Neural cell (in vitro differentiated cells): ENCODE measurements around the gene RNGTT. TPM values are rescaled to one million over a fixed set of nuclear protein-coding genes. Genes with fewer than 3 reads are reported as not detected.
"Not testable (repeated sequence)": the region's sequence is repeated elsewhere in the genome, so short reads cannot be mapped to it uniquely, and the experiment has no call there.

Experiments
- H2AFZ ChIP-seq: fragments of 200-600, 300-800 bp; sonication (generic), shearing (Covaris generic); 2 replicates; pipeline ENCODE4 v1.6.0; 2014; ENCODE audit warnings: low read depth, mild to moderate bottlenecking, antibody characterized with exemption, low read length, moderate library complexity
- H3F3A ChIP-seq: fragments of 200-600 bp; shearing (Covaris generic); 2 replicates; pipeline ENCODE4 v1.6.1; 2016; ENCODE audit warnings: mild to moderate bottlenecking, moderate library complexity, mixed read lengths, antibody characterized with exemption, low read length; ENCODE audit not compliant: insufficient read depth, poor library complexity, severe bottlenecking
- H3K27ac ChIP-seq: fragments of 200-600, 300-800 bp; sonication (generic), shearing (Covaris generic); 2 replicates; pipeline ENCODE4 v1.5.1; 2014; ENCODE audit warnings: mild to moderate bottlenecking, low read length, moderate library complexity
- H3K27me3 ChIP-seq: fragments of 300-800, 200-600 bp; sonication (generic), shearing (Covaris generic); 2 replicates; pipeline ENCODE4 v1.6.0; 2014; ENCODE audit warnings: mild to moderate bottlenecking, low read depth, low read length, moderate library complexity; ENCODE audit not compliant: insufficient read depth
- H3K36me3 ChIP-seq: fragments of 300-800, 200-600 bp; sonication (generic), shearing (Covaris generic); 2 replicates; pipeline ENCODE4 v1.5.1; 2014; ENCODE audit warnings: mild to moderate bottlenecking, antibody characterized with exemption, low read length, moderate library complexity; ENCODE audit not compliant: insufficient read depth
- H3K4me2 ChIP-seq: fragments of 300-800, 200-600 bp; sonication (generic), shearing (Covaris generic); 2 replicates; pipeline ENCODE4 v1.6.0; 2014; ENCODE audit warnings: mild to moderate bottlenecking, low read length
- H3K4me3 ChIP-seq: fragments of 300-800, 200-600 bp; sonication (generic), shearing (Covaris generic); 2 replicates; pipeline ENCODE4 v1.5.1; 2014; ENCODE audit warnings: mild to moderate bottlenecking, low read length, moderate library complexity
- H3K79me2 ChIP-seq: fragments of 200-600 bp; shearing (Covaris generic); replicated peaks from 2 replicates; pipeline ENCODE4 v1.6.0; 2014; ENCODE audit warnings: mild to moderate bottlenecking, low read length, moderate library complexity; ENCODE audit not compliant: insufficient read depth
- H3K9ac ChIP-seq: fragments of 300-800, 200-600 bp; sonication (generic), shearing (Covaris generic); 2 replicates; pipeline ENCODE4 v1.6.1; 2016; ENCODE audit warnings: mild to moderate bottlenecking, low read length, mixed read lengths
- H3K9me2 ChIP-seq: fragments of 200-600 bp; shearing (Covaris generic); 2 replicates; pipeline ENCODE4 v1.6.1; 2016; ENCODE audit warnings: mild to moderate bottlenecking, low read length, mixed read lengths; ENCODE audit not compliant: insufficient read depth
- H3K9me3 ChIP-seq: fragments of 200-600, 300-800 bp; sonication (generic), shearing (Covaris generic); 2 replicates; pipeline ENCODE4 v1.6.1; 2016; ENCODE audit warnings: mild to moderate bottlenecking, mixed run types, low read length, moderate library complexity, mixed read lengths
- H4K20me1 ChIP-seq: fragments of 200-600 bp; shearing (Covaris generic); 2 replicates; pipeline ENCODE4 v1.6.1; 2016; ENCODE audit warnings: mild to moderate bottlenecking, mixed run types; ENCODE audit not compliant: insufficient read depth
- EP300 ChIP-seq: fragments of 450-650 bp; conservative IDR thresholded peaks from 2 replicates; pipeline ENCODE4 v1.6.1; 2014; ENCODE audit warnings: antibody characterized with exemption, mild to moderate bottlenecking, moderate library complexity; ENCODE audit not compliant: poor library complexity, severe bottlenecking
- EZH2 ChIP-seq: fragments of 200-600, 300-800 bp; shearing (Covaris generic), sonication (generic); IDR thresholded peaks from 2 replicates; pipeline ENCODE4 v1.6.1; 2014; ENCODE audit warnings: antibody characterized with exemption, low read length, borderline replicate concordance, mild to moderate bottlenecking; ENCODE audit not compliant: insufficient read depth, poor library complexity, severe bottlenecking
- POLR2AphosphoS5 ChIP-seq: IDR thresholded peaks from 2 replicates; pipeline ENCODE4 v1.6.1; 2012
- SMC3 ChIP-seq: fragments of 450-650 bp; conservative IDR thresholded peaks from 2 replicates; pipeline ENCODE4 v1.6.1; 2014; ENCODE audit warnings: antibody characterized with exemption, mild to moderate bottlenecking, moderate library complexity; ENCODE audit not compliant: poor library complexity
- TAF1 ChIP-seq: IDR thresholded peaks from 2 replicates; pipeline ENCODE4 v1.6.1; 2012; ENCODE audit warnings: low read depth
- polyA plus RNA-seq: library from polyadenylated mRNA; depleted of rRNA; stranded (reverse); fragments of >200 nt; gene quantifications from 2 replicates; pipeline ENCODE4 v1.2.3, GENCODE V29; 2014
- TF ChIP-seq, protein P1 (sequence below): fragments of 450-650 bp; IDR thresholded peaks from 2 replicates; pipeline ENCODE4 v1.5.1; 2014; ENCODE audit warnings: antibody characterized with exemption, mild to moderate bottlenecking, moderate library complexity; ENCODE audit not compliant: poor library complexity, severe bottlenecking
- TF ChIP-seq, protein P2 (sequence below): IDR thresholded peaks from 2 replicates; pipeline ENCODE4 v1.6.1; 2012; ENCODE audit warnings: borderline replicate concordance

Gene RNGTT
- polyA plus RNA-seq, 1 donor from 2014 or later: 28.3 TPM

DNA sequence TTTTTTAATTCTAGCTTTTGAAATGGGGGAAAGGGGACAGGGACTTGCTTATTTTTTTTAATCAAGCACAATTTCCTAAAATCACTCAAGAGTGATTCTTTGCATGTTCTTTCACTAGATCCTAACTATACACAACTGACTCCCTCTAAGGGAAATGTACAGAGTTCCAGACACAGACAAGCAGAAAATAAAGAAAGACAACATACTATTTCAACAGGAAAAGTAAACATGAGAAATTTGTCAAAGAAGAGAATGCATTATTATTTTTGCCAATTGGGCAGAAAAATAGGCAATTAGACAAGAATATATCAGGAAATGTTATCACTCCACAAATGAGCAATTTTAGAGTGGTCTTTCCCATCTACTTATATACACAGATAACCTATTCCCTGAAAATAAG is 128.2 kb downstream of the RNGTT start:
- H3K9me2 ChIP-seq: no peaks in the 10 kb centered on the region
- H3K9ac ChIP-seq: no peak overlapping the region
- H3F3A ChIP-seq: no peaks in the 10 kb centered on the region
- no peak for TF ChIP-seq SMC3
- TF ChIP-seq TAF1: no peak
- TF ChIP-seq, protein P1, sequence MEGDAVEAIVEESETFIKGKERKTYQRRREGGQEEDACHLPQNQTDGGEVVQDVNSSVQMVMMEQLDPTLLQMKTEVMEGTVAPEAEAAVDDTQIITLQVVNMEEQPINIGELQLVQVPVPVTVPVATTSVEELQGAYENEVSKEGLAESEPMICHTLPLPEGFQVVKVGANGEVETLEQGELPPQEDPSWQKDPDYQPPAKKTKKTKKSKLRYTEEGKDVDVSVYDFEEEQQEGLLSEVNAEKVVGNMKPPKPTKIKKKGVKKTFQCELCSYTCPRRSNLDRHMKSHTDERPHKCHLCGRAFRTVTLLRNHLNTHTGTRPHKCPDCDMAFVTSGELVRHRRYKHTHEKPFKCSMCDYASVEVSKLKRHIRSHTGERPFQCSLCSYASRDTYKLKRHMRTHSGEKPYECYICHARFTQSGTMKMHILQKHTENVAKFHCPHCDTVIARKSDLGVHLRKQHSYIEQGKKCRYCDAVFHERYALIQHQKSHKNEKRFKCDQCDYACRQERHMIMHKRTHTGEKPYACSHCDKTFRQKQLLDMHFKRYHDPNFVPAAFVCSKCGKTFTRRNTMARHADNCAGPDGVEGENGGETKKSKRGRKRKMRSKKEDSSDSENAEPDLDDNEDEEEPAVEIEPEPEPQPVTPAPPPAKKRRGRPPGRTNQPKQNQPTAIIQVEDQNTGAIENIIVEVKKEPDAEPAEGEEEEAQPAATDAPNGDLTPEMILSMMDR: no peak
- TF ChIP-seq, protein P2, sequence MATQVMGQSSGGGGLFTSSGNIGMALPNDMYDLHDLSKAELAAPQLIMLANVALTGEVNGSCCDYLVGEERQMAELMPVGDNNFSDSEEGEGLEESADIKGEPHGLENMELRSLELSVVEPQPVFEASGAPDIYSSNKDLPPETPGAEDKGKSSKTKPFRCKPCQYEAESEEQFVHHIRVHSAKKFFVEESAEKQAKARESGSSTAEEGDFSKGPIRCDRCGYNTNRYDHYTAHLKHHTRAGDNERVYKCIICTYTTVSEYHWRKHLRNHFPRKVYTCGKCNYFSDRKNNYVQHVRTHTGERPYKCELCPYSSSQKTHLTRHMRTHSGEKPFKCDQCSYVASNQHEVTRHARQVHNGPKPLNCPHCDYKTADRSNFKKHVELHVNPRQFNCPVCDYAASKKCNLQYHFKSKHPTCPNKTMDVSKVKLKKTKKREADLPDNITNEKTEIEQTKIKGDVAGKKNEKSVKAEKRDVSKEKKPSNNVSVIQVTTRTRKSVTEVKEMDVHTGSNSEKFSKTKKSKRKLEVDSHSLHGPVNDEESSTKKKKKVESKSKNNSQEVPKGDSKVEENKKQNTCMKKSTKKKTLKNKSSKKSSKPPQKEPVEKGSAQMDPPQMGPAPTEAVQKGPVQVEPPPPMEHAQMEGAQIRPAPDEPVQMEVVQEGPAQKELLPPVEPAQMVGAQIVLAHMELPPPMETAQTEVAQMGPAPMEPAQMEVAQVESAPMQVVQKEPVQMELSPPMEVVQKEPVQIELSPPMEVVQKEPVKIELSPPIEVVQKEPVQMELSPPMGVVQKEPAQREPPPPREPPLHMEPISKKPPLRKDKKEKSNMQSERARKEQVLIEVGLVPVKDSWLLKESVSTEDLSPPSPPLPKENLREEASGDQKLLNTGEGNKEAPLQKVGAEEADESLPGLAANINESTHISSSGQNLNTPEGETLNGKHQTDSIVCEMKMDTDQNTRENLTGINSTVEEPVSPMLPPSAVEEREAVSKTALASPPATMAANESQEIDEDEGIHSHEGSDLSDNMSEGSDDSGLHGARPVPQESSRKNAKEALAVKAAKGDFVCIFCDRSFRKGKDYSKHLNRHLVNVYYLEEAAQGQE: no peak
- no peak for TF ChIP-seq EZH2
- no peak for TF ChIP-seq EP300
- TF ChIP-seq POLR2AphosphoS5: no peak
- H3K4me2 ChIP-seq: no peak overlapping the region
- no peaks in the 10 kb centered on the region for H3K79me2 ChIP-seq
- no peaks in the 10 kb centered on the region for H3K9me3 ChIP-seq
- no peaks in the 10 kb centered on the region for H4K20me1 ChIP-seq
- no peak overlapping the region for H2AFZ ChIP-seq
- H3K27ac ChIP-seq: no peak overlapping the region
- H3K36me3 ChIP-seq: no peaks in the 10 kb centered on the region
- no peak overlapping the region for H3K4me3 ChIP-seq
- no peaks in the 10 kb centered on the region for H3K27me3 ChIP-seq

DNA sequence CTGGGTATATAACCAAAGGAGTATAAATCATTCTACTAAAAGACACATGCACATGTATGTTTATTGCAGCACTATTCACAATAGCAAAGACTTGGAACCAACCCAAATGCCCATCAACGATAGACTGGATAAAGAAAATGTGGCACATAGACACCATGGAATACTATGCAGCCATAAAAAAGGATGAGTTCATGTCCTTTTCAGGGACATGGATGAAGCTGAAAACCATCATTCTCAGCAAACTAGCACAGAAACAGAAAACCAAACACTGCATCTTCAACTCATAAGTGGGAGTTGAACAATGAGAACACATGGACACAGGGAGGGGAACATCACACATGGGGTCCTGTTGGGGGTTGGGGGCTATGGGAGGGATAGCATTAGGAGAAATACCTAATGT is 130.3 kb downstream of the RNGTT start:
- H3F3A ChIP-seq, H3K4me2 ChIP-seq, H3K9ac ChIP-seq, H3K9me2 ChIP-seq, H4K20me1 ChIP-seq, H2AFZ ChIP-seq, H3K4me3 ChIP-seq, H3K79me2 ChIP-seq, H3K27ac ChIP-seq, H3K27me3 ChIP-seq, H3K36me3 ChIP-seq, H3K9me3 ChIP-seq: not testable (repeated sequence)

DNA sequence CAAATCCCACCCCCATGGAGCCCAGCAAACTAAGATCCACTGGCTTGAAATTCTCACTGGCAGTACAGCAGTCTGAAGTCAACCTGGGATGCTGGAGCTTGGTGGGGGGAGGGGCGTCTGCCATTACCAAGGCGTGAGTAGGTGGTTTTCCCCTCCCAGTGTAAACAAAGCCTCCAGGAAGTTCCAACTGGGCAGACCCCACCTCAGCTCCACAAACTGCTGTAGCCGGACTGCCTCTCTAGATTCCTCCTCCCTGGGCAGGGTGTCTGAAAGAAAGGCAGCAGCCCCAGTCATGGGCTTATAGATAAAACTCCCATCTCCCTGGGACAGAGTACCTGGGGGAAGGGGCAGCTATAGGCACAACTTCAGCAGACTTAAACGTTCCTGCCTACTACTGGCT is 135.8 kb downstream of the RNGTT start:
- H3K9me2 ChIP-seq, H3K4me3 ChIP-seq, H3K36me3 ChIP-seq, H3K27ac ChIP-seq, H3K9me3 ChIP-seq, H3K4me2 ChIP-seq, H3K79me2 ChIP-seq, H4K20me1 ChIP-seq, H2AFZ ChIP-seq, H3F3A ChIP-seq, H3K27me3 ChIP-seq, H3K9ac ChIP-seq: not testable (repeated sequence)
